GM12878 (cell line): ENCODE results near the gene FAM193A.

ENCODE experiments used
- CHD2 ChIP-seq: IDR thresholded peaks from 2 replicates; pipeline ENCODE4 v1.6.1; 2011; ENCODE audit warnings: low read depth, low read length, improper control_type of control experiment, borderline replicate concordance
- E2F4 ChIP-seq: IDR thresholded peaks from 2 replicates; pipeline ENCODE4 v1.6.1; 2012; ENCODE audit warnings: low read depth, low read length, improper control_type of control experiment
- ETV6 ChIP-seq, 2 experiments: fragments of 450-650 bp in 1 of 2; IDR thresholded peaks in 1 of 2; conservative IDR thresholded peaks in 1 of 2; 2 replicates each; pipeline ENCODE4 v1.6.1; 2014; ENCODE audit warnings: antibody characterized with exemption in 1 of 2, borderline replicate concordance in 1 of 2, low read depth in 1 of 2, mild to moderate bottlenecking in 1 of 2, moderate library complexity in 1 of 2
- POLR2AphosphoS2 ChIP-seq: IDR thresholded peaks from 2 replicates; pipeline ENCODE4 v1.6.1; 2011; ENCODE audit warnings: low read depth, mild to moderate bottlenecking, low read length, improper control_type of control experiment, moderate library complexity
- RCOR1 ChIP-seq: conservative IDR thresholded peaks from 2 replicates; pipeline ENCODE4 v1.6.1; 2012; ENCODE audit warnings: low read depth, low read length, improper control_type of control experiment

DNA sequence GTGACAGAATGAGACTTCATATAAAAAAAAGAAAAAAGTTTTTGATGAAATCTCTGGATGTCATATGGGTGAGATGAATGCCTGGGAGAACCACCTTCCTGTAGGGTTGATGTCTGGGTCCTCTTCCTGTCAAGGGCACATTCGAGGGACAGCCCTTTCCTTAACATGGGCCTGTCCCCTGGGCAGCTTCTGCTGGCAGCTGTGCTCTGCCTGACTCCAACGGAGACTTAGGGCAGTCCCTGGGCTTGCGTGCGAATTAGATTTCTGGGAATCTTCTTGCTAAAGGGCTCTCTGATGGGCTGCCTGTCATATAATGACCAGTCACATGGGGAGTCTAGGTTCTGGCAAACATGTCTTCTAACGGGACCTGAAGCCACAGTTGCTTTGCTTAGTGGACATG is 179.0 kb downstream of the FAM193A start:
- TF ChIP-seq POLR2AphosphoS2 (no peak), RCOR1 (no peak), E2F4 (no peak), CHD2 (no peak), ETV6 (conservative IDR thresholded peaks at IDR 0.05 in 1 of 2, IDR thresholded peaks at IDR 0.05 in 1 of 2; ENCODE audit: borderline replicate concordance in 1 of 2, low read depth in 1 of 2) (no peak)
